HUES6 (cell line): ENCODE results near the gene INAFM1.
"Not testable (repeated sequence)": the region's sequence is repeated elsewhere in the genome, so short reads cannot be mapped to it uniquely, and the experiment has no call there.

ENCODE experiments used
- H3K27ac ChIP-seq: 2 replicates; pipeline ENCODE4 v1.7.0; 2013; ENCODE audit warnings: low read depth, mild to moderate bottlenecking, low read length, inconsistent platforms
- H3K27me3 ChIP-seq: 2 replicates; pipeline ENCODE4 v1.6.1; 2013; ENCODE audit warnings: low read length; ENCODE audit not compliant: control insufficient read depth, insufficient read depth
- H3K36me3 ChIP-seq: 2 replicates; pipeline ENCODE4 v1.6.1; 2013; ENCODE audit warnings: low read length; ENCODE audit not compliant: control insufficient read depth, insufficient read depth
- H3K4me1 ChIP-seq: 2 replicates; pipeline ENCODE4 v1.6.1; 2013; ENCODE audit warnings: low read length; ENCODE audit not compliant: control insufficient read depth, insufficient read depth
- H3K4me3 ChIP-seq: 2 replicates; pipeline ENCODE4 v1.5.1; 2013; ENCODE audit warnings: low read depth, low read length
- H3K9ac ChIP-seq: one replicate; pipeline ENCODE4 v1.6.1; 2013; ENCODE audit warnings: mild to moderate bottlenecking, low read length
- H3K9me3 ChIP-seq: 2 replicates; pipeline ENCODE4 v1.6.1; 2013; ENCODE audit warnings: low read depth, low read length; ENCODE audit not compliant: control insufficient read depth, insufficient read depth

INAFM1 gene

DNA sequence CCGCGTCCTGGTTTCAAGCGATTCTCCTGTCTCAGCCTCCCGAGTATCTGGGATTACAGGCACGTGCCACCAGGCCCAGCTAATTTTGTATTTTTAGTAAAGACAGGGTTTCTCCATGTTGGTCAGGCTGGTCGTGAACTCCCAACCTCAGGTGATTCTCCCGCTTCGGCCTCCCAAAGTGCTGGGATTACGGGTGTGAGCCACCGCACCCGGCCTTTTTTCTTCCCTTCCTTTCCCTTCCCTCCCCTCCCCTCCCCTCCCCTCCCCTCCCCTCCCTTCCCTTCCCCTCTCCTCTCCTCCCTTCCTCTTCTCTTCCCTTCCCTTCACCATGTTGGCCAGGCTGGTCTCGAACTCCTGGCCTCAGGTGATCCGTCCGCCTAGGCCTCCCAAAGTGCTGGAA is 26.2 kb downstream of the INAFM1 start:
- H3K4me3 ChIP-seq, H3K36me3 ChIP-seq, H3K9me3 ChIP-seq, H3K4me1 ChIP-seq, H3K27me3 ChIP-seq, H3K9ac ChIP-seq, H3K27ac ChIP-seq: not testable (repeated sequence)

DNA sequence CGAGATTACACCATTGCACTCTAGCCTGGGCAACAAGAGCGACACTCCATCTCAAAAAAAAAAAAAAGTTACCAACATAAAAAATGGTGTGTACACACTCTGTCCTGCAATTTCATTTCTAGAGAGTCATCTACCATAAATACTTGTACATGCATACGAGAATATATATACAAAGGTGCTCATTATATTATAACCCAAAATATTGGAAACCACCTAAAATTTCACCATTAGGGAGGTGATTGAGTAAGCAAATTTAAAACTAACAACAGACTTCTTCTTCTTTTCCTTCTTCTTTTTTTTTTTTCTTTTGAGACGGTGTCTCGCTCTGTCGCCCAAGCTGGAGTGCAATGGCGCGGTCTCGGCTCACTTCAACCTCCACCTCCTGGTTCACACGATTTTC is 27.6 kb downstream of the INAFM1 start:
- Histone ChIP-seq H3K9ac (no peak overlapping the region), H3K36me3 (no peaks in the 10 kb centered on the region), H3K27ac (no peak overlapping the region), H3K9me3 (no peaks in the 10 kb centered on the region), H3K4me1 (peaks cover 4% of the 10 kb centered on the region), H3K27me3 (no peaks in the 10 kb centered on the region), H3K4me3 (no peak overlapping the region)

DNA sequence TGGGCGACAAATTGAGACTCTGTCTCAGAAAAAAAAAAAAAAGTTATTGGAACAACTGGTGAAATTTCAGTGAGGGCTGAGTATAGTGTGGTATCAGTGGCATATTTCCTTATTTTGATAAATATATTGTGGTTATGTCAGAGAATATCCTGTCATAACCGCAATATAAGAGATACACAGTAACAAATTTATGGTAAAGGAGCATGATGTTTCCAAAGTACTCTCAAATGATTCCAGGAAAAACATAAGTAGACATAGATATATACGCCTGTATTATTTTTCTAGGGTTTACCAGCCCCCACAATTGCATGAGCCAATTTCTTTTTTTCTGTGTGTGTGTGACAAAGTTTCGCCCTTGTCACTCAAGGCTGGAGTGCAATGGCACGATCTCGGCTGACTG is 29.3 kb downstream of the INAFM1 start:
- H3K27ac ChIP-seq, result no peak overlapping the region
- H3K4me3 ChIP-seq, result no peak overlapping the region
- H3K4me1 ChIP-seq, result peaks cover 4% of the 10 kb centered on the region
- H3K36me3 ChIP-seq, result no peaks in the 10 kb centered on the region
- no peaks in the 10 kb centered on the region for H3K9me3 ChIP-seq
- H3K27me3 ChIP-seq, result no peaks in the 10 kb centered on the region
- no peak overlapping the region for H3K9ac ChIP-seq

DNA sequence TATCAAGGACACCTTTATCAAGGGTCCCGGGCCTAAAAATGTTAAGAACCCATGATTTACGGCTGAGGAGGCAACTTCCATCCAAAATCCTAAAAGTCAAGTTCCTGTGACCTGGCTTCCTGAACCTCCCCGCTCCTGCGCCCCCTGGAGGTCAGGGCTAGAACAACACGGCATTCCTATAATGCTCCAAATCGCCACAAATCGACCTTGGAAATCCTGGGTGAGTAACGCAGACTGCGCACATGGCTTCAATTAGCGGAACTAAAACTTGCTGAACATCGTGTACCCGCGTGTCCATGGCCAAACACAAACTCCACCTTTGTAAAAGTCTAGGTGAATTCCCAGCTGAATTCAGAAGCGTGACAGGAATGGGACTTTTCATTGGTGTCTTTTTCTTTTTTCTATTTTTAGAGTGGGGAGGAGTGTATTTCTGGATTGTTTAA is 30.6 kb downstream of the INAFM1 start:
- no peak overlapping the region for H3K27ac ChIP-seq
- H3K4me1 ChIP-seq, result no peaks in the 10 kb centered on the region
- H3K9me3 ChIP-seq, result no peaks in the 10 kb centered on the region
- H3K36me3 ChIP-seq, result no peaks in the 10 kb centered on the region
- no peaks in the 10 kb centered on the region for H3K27me3 ChIP-seq
- H3K9ac ChIP-seq, result no peak overlapping the region
- H3K4me3 ChIP-seq, result no peak overlapping the region

DNA sequence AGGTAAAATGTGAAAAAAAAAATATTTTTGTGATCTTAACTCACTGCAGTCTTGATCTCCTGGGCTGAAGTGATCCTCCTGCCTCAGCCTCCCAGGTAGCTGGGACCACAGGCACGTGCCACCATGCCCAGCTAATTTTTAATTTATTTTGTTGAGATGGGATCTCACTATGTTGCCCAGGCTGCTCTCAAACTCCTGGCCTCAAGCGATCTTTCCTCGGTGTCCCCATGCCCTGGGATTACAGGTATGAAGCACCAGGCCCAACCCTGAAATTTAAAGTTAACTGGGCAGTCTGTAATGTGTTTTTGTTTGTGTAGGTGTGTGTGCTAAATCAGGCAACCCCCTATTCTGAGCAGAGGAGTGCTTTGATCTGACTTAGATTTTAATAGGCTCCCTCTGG is 31.6 kb downstream of the INAFM1 start:
- H3K27me3 ChIP-seq, result no peaks in the 10 kb centered on the region
- no peaks in the 10 kb centered on the region for H3K4me1 ChIP-seq
- H3K9me3 ChIP-seq, result no peaks in the 10 kb centered on the region
- H3K27ac ChIP-seq, result no peak overlapping the region
- no peak overlapping the region for H3K4me3 ChIP-seq
- H3K36me3 ChIP-seq, result no peaks in the 10 kb centered on the region
- no peak overlapping the region for H3K9ac ChIP-seq

DNA sequence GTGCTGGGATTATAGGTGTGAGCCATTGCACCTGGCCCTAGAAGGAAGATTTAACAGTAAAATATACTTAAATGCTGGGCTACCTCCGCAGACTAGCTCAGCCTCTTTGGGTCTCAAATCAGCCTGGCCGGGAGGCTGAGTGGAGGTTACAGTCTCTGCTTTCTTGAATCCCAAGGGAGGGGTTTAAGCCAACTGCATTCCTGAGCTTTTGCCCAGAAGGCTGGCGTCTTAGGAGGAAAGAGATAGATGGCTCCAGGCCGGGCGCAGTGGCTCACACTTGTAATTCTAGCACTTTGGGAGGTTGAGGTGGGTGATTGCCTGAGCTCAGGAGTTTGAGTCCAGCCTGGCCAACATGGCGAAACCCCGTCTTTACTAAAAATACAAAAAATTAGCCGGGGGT is 34.4 kb downstream of the INAFM1 start:
- no peak overlapping the region for H3K27ac ChIP-seq
- H3K4me3 ChIP-seq, result no peak overlapping the region
- no peak overlapping the region for H3K9ac ChIP-seq
- no peaks in the 10 kb centered on the region for H3K27me3 ChIP-seq
- H3K36me3 ChIP-seq, result no peaks in the 10 kb centered on the region
- no peaks in the 10 kb centered on the region for H3K4me1 ChIP-seq
- no peaks in the 10 kb centered on the region for H3K9me3 ChIP-seq

DNA sequence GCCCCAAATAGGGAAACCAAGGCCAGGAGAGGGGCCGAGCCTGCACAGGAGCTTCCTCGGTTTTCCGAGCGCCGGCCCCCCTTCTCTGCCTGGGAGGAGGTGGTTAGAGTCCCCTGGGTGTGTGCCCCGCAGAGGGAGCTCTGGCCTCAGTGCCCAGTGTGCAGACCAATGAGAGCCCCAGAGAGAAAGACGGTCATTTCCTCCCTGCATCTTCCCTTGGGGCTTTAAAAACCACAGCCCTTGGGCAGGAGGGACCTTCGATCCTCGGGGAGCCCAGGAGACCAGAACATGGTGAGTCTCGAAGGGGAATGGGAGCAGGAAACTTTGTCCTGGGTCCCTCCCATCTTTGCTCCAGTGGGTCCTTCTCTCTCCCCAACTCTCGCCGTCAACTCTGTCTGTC is 34.9 kb downstream of the INAFM1 start, which contains the start of gene C5AR1:
Gene C5AR1 (plus strand): TSS at position 254 of the 400 bp plus-strand sequence. CDS start 35 bp downstream, at position 289.
- Histone ChIP-seq H3K4me3 (no peak within 1 kb of the TSS), H3K4me1 (no peaks in the 10 kb centered on the region), H3K9ac (no peak within 1 kb of the TSS), H3K36me3 (no peaks in the 10 kb centered on the region), H3K27me3 (no peaks in the 10 kb centered on the region), H3K9me3 (no peaks in the 10 kb centered on the region), H3K27ac (no peak within 1 kb of the TSS)

DNA sequence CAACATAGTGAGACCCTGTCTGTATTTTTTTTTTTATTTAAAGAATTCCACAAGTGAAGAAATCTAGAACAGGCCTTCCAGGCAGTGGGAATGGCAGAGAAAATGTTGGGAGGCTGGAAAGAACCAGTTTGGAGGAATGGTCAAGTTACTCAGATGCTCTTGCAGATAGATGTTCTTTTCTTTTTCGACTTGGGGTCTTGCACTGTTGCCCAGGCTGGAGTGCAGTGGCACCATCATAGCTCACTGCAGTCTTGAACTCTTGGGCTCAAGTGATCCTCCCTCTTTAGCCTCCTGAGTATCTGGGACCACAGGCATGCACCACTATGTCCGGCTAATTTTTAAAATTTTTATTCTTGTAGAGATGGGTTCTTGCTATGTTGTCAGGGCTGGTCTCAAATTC is 35.6 kb downstream of the INAFM1 start:
- H3K9me3 ChIP-seq, result no peaks in the 10 kb centered on the region
- H3K27me3 ChIP-seq, result no peaks in the 10 kb centered on the region
- H3K27ac ChIP-seq, result no peak overlapping the region
- H3K4me3 ChIP-seq, result no peak overlapping the region
- no peaks in the 10 kb centered on the region for H3K4me1 ChIP-seq
- no peak overlapping the region for H3K9ac ChIP-seq
- H3K36me3 ChIP-seq, result no peaks in the 10 kb centered on the region

DNA sequence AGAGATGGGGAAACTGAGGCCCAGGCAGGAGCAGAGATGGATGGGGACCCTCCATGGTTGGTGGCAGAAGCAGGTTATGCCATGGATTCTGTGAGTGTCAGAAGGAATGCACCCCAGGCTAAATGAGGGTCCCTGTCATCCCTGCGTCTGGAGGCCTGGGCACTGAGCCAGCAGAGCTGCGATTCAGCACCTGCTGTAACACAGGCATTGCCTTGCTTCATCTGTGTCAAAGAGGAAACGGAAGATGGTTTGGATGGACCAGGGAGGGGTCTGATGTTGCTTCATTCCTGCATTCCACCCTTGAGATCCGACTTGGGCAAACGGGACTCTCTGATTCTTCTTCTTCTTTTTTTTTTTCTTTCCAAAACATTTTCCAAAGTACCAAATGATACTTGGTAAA is 36.1 kb downstream of the INAFM1 start:
- Histone ChIP-seq H3K9ac (no peak overlapping the region), H3K4me1 (peaks cover 2% of the 10 kb centered on the region; the same call in 1 of the 2 replicates)

DNA sequence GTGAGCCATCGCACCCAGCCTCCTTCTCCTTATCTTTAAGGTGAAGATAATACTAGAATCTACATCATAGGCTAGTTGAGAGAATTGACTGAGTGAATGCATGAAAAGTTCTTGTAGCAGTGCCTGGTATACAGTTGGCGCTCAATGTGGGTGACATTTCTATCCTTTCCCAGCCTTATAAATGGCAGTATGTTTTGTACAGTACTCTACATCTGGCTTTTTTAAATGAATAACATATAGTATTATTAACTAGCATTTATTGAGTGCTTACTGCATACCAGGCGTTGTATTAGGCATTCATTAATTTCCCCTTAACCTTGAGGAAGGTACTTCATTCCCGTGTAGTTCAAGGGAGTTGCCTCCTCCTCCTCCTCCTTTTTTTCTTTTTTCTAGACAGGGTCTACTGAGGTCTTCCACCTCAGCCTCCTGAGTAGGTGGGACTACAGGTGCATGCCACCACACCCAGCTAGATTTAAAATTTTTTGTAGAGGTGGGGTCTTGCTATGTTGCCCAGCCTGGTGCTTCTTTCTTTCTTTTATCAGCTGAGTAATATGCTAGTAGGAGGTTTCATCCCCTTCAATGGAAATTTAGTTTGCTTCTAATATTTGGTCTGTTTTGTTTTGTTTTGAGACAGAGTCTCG is 37.8 kb downstream of the INAFM1 start:
- Histone ChIP-seq H3K27me3 (no peaks in the 10 kb centered on the region), H3K9me3 (no peaks in the 10 kb centered on the region), H3K4me3 (no peak overlapping the region), H3K4me1 (peaks cover 2% of the 10 kb centered on the region; the same call in 1 of the 2 replicates), H3K27ac (no peak overlapping the region), H3K36me3 (no peaks in the 10 kb centered on the region), H3K9ac (no peak overlapping the region)

More for the DNA sequence above, 36.1 kb downstream of the INAFM1 start:
- no peak overlapping the region for H3K4me3 ChIP-seq
- no peaks in the 10 kb centered on the region for H3K36me3 ChIP-seq
- no peak overlapping the region for H3K27ac ChIP-seq
- no peaks in the 10 kb centered on the region for H3K27me3 ChIP-seq
- H3K9me3 ChIP-seq, result no peaks in the 10 kb centered on the region

DNA sequence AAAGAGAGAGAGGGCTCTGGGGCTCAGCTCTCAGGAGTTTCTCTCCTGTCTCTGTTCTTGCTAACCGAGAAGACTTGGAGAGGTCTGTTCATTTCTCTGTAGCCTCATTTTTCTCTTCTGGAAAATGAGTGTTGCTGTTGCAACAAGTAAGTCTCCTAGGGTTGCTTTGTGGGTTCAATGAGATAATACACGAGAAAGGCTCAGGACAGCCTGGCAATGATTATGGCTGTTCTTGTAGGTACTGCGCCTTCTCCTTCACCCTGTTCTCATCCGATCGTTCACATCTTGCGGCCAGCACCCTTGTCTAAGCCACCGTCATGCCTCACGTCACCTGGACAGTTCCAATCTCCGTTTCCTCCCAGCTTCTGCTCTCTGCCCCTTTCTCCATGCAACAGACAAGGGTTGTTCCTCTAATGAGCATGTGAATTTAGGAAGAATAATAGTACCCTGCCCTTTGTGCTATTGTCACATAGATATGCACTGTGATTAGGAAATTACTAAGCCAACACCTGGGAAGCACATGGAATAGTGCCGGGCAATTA is 39.1 kb downstream of the INAFM1 start:
- Histone ChIP-seq H3K27ac (no peak overlapping the region), H3K4me3 (no peak overlapping the region), H3K9ac (no peak overlapping the region), H3K9me3 (no peaks in the 10 kb centered on the region), H3K4me1 (peaks cover 2% of the 10 kb centered on the region; the same call in 1 of the 2 replicates), H3K36me3 (no peaks in the 10 kb centered on the region), H3K27me3 (no peaks in the 10 kb centered on the region)
